ENCODE data around the gene JAKMIP1.

DNA sequence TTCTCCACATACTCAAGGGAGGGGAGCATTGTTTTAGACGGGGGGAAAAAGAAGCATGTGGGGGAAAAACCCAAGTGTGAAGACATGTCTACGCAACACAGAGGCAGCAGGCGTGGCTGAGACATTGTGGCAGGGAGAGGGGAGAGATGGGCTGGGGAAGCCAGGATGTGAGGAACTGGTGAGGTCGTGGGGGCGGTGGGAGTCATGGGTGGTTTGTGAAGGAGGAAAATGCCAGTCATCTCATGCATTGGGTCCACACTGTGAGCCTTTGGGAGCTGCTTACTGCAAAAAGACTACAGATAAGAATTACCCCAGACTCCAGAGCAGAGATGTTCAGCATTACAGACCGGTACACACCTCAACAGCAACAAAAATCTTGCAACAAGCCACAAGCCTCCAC, 2.1 kb downstream of the JAKMIP1 start:
- TF ChIP-seq EP300 (IDR thresholded peaks at IDR 0.05; ENCODE audit: borderline replicate concordance) (no peak), CREB1 (IDR thresholded peaks at IDR 0.05; ENCODE audit: low read depth) (no peak), TEAD4 (IDR thresholded peaks at IDR 0.05) (no peak)
